ENCODE data around the gene GPSM3.

DNA sequence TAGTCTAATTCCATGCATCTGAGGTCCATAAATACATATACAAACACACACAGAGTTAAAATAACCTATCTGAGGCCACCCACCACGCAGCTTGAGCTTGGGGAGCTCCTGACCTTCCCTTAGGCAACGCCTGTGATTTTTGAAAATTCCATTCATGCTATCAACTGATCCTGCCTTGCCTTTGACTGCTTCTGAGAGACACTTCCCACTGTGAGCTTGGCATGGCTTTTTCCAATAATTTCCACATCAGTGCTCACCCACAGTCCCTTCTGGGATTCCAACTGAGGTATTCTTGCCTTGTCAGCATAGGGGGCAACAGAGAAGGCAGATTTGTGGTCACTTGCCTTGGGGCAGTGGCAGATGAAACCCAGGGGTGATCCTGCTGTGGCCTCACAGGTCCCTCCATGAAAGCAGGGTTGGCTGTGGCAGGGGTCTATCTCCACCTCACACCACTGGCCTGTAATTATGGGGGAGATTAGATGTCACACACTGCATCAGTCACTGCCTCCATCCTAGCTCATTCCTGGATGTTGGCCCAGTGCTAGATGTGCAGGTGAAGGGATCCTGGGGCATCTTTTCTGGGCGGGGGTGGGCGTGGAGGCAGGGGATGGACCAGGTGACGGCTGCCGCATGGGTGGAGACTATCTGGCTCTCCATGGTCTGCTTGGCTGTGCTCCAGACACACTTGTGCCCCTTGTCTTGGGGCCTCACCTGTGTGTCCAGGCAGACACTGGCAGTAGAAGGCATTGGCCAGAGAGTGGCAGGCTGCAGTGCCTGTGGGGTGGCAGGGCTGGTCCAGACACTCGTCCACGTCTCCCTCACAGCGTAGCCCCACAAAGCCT, 11.2 kb upstream of the GPSM3 start:
- TF ChIP-seq, protein P1, sequence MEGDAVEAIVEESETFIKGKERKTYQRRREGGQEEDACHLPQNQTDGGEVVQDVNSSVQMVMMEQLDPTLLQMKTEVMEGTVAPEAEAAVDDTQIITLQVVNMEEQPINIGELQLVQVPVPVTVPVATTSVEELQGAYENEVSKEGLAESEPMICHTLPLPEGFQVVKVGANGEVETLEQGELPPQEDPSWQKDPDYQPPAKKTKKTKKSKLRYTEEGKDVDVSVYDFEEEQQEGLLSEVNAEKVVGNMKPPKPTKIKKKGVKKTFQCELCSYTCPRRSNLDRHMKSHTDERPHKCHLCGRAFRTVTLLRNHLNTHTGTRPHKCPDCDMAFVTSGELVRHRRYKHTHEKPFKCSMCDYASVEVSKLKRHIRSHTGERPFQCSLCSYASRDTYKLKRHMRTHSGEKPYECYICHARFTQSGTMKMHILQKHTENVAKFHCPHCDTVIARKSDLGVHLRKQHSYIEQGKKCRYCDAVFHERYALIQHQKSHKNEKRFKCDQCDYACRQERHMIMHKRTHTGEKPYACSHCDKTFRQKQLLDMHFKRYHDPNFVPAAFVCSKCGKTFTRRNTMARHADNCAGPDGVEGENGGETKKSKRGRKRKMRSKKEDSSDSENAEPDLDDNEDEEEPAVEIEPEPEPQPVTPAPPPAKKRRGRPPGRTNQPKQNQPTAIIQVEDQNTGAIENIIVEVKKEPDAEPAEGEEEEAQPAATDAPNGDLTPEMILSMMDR (IDR thresholded peaks at IDR 0.05), result no peak
- TF ChIP-seq POLR2A (IDR thresholded peaks at IDR 0.05), result no peak

All from upper lobe of left lung (tissue), 4 donors.